HUES48 (cell line): ENCODE data around the gene CD248.
A peak's percentile ranks its signal among the peaks of the same experiment; 100 is the strongest.

ENCODE experiments used
- H3K27ac ChIP-seq: one replicate; pipeline ENCODE4 v1.7.0; 2013; ENCODE audit warnings: low read depth, low read length, inconsistent platforms
- H3K27me3 ChIP-seq: 2 replicates; pipeline ENCODE4 v1.6.1; 2013; ENCODE audit warnings: mild to moderate bottlenecking, low read length; ENCODE audit not compliant: control insufficient read depth, insufficient read depth
- H3K36me3 ChIP-seq: 2 replicates; pipeline ENCODE4 v1.6.1; 2013; ENCODE audit warnings: low read length; ENCODE audit not compliant: control insufficient read depth, insufficient read depth
- H3K4me1 ChIP-seq: 2 replicates; pipeline ENCODE4 v1.6.1; 2013; ENCODE audit warnings: mild to moderate bottlenecking, low read length; ENCODE audit not compliant: control insufficient read depth, insufficient read depth
- H3K4me3 ChIP-seq: 2 replicates; pipeline ENCODE4 v1.5.1; 2013; ENCODE audit warnings: mild to moderate bottlenecking, low read depth, low read length
- H3K9ac ChIP-seq: 2 replicates; pipeline ENCODE4 v1.6.1; 2013; ENCODE audit warnings: mild to moderate bottlenecking, low read depth, low read length, moderate library complexity
- H3K9me3 ChIP-seq: 2 replicates; pipeline ENCODE4 v1.6.1; 2013; ENCODE audit warnings: low read length; ENCODE audit not compliant: control insufficient read depth, insufficient read depth

Gene CD248

DNA sequence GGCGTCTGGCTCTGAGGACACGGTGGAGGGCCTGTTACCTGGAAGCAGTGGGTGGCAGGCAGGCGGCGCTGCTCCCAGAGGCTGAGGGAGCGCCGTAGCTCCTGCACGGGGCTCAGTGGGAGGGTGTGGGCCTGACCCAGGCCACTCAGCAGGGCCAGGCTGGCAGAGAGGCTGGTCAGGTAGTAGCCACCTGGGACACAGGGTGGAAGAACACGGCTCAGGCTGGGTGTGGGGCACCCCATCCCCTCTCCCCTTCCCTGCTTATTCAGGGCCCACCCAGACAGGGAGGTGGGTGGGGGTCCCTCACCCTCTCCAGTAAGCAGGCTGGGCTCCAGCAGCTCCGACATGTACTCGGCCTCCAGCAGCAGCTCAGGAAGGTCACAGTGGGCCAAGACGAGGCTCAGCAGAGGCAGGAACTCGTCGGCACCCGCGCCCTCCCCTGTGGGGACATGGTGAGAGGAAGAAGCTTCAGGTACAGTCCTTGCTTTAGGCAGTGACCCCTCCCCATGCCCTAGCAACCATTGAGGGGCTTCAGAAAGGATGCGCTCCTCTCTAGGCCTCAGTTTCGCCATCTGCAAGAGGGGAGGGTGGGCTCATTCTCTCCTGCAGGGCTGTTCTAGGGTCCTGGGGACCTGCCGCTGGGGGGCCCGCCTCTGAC is 16.5 kb upstream of the CD248 start:
- no peaks in the 10 kb centered on the region for H3K9me3 ChIP-seq
- no peaks in the 10 kb centered on the region for H3K27me3 ChIP-seq
- no peak overlapping the region for H3K9ac ChIP-seq
- H3K4me1 ChIP-seq = peaks cover 24% of the 10 kb centered on the region
- H3K27ac ChIP-seq = no peak overlapping the region
- H3K36me3 ChIP-seq = peaks cover 10% of the 10 kb centered on the region
- H3K4me3 ChIP-seq = no peak overlapping the region

DNA sequence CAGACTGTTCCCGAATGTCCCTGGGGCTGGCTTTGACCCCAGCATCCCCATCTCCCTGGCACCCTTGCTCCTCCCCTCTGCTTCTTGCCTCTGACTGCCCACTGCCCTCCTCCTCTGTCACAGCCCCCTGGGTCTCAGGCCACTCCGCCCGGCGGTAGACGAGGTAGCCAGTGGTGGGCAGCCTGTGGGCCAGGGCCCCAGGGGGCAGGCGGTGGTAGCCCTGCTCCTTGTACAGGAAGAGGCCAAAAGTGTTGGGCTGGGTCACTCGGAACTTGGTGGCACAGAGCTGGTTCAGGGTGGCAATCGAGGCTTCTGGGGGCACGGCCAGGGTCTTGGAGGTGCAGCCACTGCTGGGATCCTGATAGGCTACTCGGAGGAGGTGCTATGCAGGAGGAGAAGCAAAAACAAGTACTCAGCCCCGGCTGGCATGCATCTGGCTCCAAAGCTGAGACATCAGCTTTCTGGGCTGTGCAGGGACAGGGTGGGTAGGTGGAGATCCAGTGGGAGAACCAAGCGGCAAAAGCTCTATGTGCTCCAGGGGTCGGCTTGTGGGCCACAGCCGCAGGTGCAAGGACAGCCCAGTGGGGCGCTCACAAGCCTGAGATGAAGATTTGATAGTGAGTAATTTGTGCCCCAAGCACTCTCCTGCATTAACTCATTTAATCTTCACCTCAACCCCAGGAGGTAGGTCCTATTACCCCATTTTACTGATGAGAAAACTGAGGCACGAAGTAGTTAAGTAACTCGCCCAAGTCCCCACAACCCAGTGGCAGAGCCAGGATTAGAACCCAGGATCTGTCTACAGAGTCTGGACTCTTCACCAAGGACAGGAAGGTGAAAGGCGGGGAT is 15.8 kb upstream of the CD248 start:
- H3K9me3 ChIP-seq = no peaks in the 10 kb centered on the region
- H3K4me3 ChIP-seq = no peak overlapping the region
- peaks cover 5% of the 10 kb centered on the region for H3K36me3 ChIP-seq
- peaks cover 6% of the 10 kb centered on the region; the same call in 1 of the 2 replicates for H3K27me3 ChIP-seq
- no peak overlapping the region for H3K9ac ChIP-seq
- H3K4me1 ChIP-seq = peaks cover 24% of the 10 kb centered on the region
- H3K27ac ChIP-seq = no peak overlapping the region

DNA sequence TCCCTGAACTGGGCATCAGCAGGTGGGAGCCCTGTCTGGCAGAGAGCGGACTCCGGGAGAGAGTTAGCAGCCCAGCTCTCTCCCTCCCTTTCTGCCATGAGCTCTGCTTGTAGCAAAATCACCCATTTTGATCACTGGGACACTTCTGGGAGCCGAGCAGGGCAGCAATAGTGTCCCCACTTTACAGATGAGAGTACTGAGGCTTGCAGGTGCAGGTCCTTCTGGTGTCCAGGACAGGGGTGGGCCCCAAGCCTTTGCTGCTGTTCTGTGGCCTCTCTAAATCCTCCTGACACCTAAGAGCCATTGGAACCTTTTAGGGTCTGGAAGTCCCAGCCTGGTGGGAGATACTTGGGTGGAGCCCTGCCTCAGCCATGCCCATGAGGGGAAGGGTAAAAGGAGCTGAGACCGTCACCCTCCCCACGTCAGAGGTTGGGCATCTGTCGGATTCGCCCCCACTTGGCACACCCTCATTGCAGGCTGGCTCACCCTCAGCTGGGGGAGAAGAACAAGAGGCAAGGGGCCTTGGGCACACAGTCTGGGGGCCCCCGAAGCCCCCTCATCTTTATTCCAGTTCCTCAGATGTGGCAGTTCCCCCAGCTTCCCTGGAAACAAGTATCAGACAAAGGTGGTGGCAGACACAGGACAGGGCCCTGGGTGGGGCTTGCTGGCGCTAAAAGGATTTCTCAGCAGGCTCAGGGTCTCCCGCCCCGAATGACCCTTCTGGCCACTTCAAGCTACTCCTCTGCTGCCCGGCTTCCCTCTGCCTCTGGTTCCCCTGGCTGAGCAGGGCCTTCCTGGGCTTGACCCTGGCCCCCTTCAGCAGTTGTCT is 14.9 kb upstream of the CD248 start:
- Histone ChIP-seq H3K9me3 (no peaks in the 10 kb centered on the region), H3K27me3 (peaks cover 7% of the 10 kb centered on the region; the same call in 1 of the 2 replicates), H3K27ac (no peak overlapping the region), H3K4me1 (peaks cover 19% of the 10 kb centered on the region), H3K4me3 (no peak overlapping the region), H3K9ac (no peak overlapping the region), H3K36me3 (no peaks in the 10 kb centered on the region)

DNA sequence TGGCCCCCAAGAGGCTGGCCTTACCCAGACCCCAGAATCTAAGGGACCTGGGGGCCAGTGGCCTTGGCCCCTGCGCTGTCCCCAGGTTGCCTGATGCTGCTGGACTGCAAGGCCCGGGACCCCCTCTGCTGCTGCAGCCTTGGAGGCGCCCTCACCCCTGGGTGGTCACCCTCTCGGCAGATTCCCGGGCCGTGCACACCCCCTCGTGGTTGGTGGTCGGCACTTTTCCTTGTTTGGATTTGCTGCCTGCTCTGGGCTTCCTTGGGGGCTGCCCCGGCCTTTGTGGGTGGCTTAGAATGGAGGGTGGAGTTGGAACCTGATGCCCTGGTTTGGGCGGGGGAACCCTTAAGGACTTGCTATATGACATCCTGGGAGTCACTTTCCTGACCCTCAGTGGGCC is 14.1 kb upstream of the CD248 start:
- Histone ChIP-seq H3K27ac (no peak overlapping the region), H3K9me3 (no peaks in the 10 kb centered on the region), H3K4me3 (no peak overlapping the region), H3K4me1 (peaks cover 12% of the 10 kb centered on the region), H3K27me3 (peaks cover 7% of the 10 kb centered on the region; the same call in 1 of the 2 replicates), H3K9ac (no peak overlapping the region), H3K36me3 (no peaks in the 10 kb centered on the region)

DNA sequence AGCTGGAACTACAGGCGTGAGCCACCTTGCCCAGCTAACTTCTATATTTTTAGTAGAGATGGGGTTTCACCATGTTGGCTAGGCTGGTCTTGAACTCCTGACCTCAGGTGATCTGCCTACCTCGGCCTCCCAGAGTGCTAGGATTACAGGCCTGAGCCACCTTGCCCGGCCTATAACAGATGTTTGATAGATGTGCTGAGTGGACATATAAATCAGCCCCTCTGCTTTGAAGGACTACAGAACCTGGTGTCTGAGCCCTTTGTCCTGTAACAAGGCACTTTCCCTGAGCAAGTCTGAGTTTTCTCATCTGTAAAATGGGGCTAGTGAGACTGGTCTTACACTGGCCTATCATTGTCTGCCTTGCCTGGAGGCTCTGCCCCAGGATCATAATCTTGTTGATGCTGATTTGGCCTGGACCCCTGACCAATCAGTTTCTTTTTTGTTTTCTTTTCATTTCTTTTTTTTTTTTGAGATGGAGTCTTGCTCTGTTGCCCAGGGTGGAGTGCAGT is 12.4 kb upstream of the CD248 start:
- Histone ChIP-seq H3K36me3 (no peaks in the 10 kb centered on the region), H3K9ac (no peak overlapping the region), H3K27me3 (peaks cover 7% of the 10 kb centered on the region; the same call in 1 of the 2 replicates), H3K4me3 (no peak overlapping the region), H3K4me1 (peaks cover 11% of the 10 kb centered on the region), H3K27ac (no peak overlapping the region), H3K9me3 (no peaks in the 10 kb centered on the region)

DNA sequence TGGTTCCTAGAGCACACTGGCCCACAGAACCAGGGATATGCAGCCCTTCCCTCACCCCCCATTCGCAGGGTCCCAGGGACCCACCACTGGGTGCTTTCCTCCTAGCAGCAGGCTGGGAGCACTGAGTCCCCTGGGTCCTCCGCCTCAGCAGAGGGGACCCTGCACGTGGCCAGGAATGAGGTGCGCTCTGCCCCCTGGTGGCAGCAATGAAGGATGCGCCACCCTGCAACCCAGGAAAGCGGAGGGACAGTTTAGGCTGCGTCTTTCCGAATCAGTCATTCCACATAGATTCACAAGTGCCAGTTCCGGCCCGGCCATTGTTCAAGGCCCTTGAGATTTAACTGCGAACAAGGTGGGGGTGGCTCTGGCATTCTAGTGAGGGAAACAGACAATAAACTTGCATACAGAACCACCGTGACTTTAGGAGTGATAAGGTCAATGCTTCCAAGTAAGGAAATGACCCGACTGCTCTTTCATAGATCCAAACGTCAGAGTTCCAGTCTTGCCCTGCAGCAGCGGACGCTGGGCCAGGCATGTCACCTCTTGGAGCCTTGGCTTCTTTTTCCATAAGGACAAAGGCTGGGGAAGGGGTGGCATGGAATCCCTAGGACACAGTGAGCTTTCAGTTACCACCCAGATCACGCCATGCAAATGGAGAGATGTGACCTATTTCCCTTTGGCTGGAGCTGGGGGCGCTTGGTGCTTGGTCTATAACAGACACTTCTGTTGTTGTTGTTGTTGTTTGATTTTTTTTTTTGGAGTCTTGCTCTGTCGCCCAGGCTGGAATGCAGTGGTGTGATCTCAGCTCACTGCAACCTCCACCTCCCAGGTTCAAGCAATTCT is 11.7 kb upstream of the CD248 start:
- Histone ChIP-seq H3K9me3 (no peaks in the 10 kb centered on the region), H3K36me3 (no peaks in the 10 kb centered on the region), H3K27me3 (peaks cover 7% of the 10 kb centered on the region; the same call in 1 of the 2 replicates), H3K4me1 (peaks cover 11% of the 10 kb centered on the region), H3K27ac (peak overlapping the region; percentile 23), H3K9ac (peak overlapping the region; percentile 18; the same call in 1 of the 2 replicates), H3K4me3 (peak overlapping the region; percentile 38)

DNA sequence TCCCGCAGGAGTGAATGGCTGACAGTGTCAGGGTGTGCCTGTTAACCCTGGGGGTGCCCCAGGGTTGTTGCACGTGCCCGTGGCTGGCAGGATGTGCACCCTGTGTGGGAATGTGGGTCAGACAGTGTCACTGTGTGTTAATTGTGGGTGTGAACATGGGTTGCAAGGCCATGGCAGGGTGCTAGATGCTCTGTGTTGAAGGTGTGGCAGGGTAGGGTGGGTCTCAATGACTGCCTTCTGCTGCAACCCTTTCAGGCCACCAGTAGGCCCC is 11.1 kb upstream of the CD248 start:
- no peak overlapping the region for H3K9ac ChIP-seq
- H3K9me3 ChIP-seq = no peaks in the 10 kb centered on the region
- peaks cover 11% of the 10 kb centered on the region for H3K4me1 ChIP-seq
- no peak overlapping the region for H3K27ac ChIP-seq
- no peak overlapping the region for H3K4me3 ChIP-seq
- H3K27me3 ChIP-seq = peaks cover 7% of the 10 kb centered on the region; the same call in 1 of the 2 replicates
- H3K36me3 ChIP-seq = no peaks in the 10 kb centered on the region

DNA sequence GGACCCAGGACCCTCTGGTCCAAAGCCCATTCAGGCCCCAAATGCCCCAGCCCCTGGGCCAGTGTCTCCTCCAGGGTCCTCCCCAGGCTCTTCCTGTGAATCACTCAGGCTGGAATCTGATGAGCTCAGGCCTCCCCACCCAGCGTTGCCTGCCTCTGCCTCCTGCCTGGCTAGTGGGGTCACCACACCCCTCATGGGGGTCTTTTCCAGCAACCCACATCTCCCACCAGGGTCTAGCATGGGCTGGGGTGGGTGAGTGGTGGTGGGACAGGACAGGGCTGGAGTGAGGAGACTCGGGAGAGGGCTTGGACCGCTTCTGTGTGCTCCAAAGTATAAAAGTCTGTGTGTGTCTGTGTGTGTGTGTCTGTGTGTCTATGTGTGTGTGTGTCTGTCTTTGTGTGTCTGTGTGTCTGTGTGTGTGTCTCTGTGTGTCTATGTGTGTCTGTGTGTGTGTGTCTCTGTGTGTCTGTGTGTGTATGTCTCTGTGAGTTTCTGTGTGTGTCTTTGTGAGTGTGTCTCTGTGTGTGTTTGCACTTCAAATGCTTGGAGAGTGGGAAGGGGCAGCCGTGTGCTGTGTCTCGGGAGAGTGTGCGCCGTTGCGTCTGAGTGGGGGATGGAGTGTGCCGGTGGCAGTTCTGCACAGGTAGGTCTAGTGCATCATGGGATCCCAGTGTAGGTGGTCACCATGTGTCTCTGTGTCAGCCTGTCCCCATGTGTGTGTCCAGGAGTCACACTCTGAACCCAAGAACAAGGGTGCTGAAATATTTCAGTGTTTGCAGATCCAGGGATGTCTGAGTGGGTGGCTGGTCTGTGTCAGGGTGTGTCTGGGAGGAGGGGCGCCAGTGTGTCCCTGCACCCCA is 10.6 kb upstream of the CD248 start:
- no peaks in the 10 kb centered on the region for H3K9me3 ChIP-seq
- peaks cover 11% of the 10 kb centered on the region for H3K4me1 ChIP-seq
- no peak overlapping the region for H3K4me3 ChIP-seq
- peaks cover 7% of the 10 kb centered on the region; the same call in 1 of the 2 replicates for H3K27me3 ChIP-seq
- no peaks in the 10 kb centered on the region for H3K36me3 ChIP-seq
- H3K27ac ChIP-seq = no peak overlapping the region
- no peak overlapping the region for H3K9ac ChIP-seq

DNA sequence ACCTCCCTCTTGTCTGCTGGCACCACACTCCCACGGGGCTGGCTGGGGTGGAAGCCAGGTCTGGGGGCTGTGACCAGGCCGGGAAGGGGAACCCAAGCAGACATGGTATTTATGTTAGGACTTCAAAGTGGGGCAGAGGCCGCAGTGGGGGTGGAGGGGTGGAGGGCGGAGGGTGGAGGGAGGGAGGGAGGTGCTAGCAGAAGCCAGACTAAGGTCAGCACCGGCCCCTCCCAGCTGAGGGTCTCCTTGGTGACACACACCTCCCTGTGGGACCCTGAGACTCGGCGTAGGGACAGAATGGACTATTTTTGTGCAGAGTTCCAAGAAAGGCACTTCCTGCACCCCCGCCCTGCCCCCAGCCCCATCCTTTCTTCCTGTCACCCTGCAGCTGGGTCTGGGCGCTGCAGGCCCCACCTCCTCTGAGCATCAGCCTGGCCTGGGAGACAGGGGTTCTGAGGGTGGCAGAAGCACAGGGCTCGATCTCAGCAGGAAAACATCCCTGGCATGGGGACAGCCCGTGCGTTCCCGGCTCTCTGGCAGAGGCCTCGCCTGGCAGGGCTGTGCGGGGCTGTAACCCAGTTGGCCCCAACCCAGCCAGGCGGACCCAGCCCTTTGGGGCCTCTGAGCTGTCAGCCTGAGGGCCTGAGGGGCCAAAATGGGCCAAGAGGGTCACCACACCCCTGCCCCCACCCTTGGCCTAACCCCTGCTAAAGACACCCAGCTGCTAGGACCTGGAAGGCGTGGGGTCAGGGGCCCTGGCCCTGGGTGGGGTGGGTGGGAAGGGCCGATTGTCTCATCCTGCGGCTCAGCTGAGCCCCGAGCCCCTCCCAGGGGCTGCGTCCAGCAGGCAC is 9.6 kb upstream of the CD248 start:
- H3K9me3 ChIP-seq = no peaks in the 10 kb centered on the region
- no peak overlapping the region for H3K4me3 ChIP-seq
- H3K4me1 ChIP-seq = peaks cover 11% of the 10 kb centered on the region
- no peak overlapping the region for H3K27ac ChIP-seq
- H3K36me3 ChIP-seq = no peaks in the 10 kb centered on the region
- H3K27me3 ChIP-seq = peaks cover 7% of the 10 kb centered on the region; the same call in 1 of the 2 replicates
- no peak overlapping the region for H3K9ac ChIP-seq
